CD4-positive, alpha-beta T cell treated with Interleukin-6 for 4 hours (primary cell): ENCODE data around the gene STIM1.
"Not testable (repeated sequence)": the region's sequence is repeated elsewhere in the genome, so short reads cannot be mapped to it uniquely, and the experiment has no call there.

Experiments used
- DNase-seq: peaks from one replicate; pipeline ENCODE4 v3.0.0-alpha.2; 2020; ENCODE audit warnings: mixed read lengths

The STIM1 gene

GRCh38 chr11:4083198-4083597, 227.7 kb downstream of the STIM1 start:
- no peak for DNase-seq

- no peak for DNase-seq
These were observed 229.1 kb downstream of the STIM1 start for GRCh38 chr11:4084406-4085125.

- no peak for DNase-seq
These were observed 230.1 kb downstream of the STIM1 start for GRCh38 chr11:4085575-4085974.

GRCh38 chr11:4086575-4087353, 231.3 kb downstream of the STIM1 start:
- no peak for DNase-seq

GRCh38 chr11:4087551-4087950, 232.1 kb downstream of the STIM1 start:
- DNase-seq, result no peak

GRCh38 chr11:4090258-4090657, 234.8 kb downstream of the STIM1 start:
- DNase-seq, result peak; percentile 66

- DNase-seq, result peak; percentile 46
These were observed 236.6 kb downstream of the STIM1 start for GRCh38 chr11:4092026-4092425.

- DNase-seq, result no peak
These were observed 238.3 kb downstream of the STIM1 start for GRCh38 chr11:4093519-4094347.

- peak; percentile 91 for DNase-seq
These were observed 239.2 kb downstream of the STIM1 start, which contains the start of gene RRM1 for GRCh38 chr11:4094348-4095291. Gene RRM1, plus strand, starts transcription at chr11:4094799. Its CDS starts 214 bp downstream, at chr11:4095013.

- DNase-seq, result no peak
These were observed 240.2 kb downstream of the STIM1 start for GRCh38 chr11:4095509-4096230.

GRCh38 chr11:4098026-4098621, 242.7 kb downstream of the STIM1 start:
- no peak for DNase-seq

GRCh38 chr11:4102711-4103110, 247.2 kb downstream of the STIM1 start:
- DNase-seq, result no peak

- no peak for DNase-seq
These were observed 247.8 kb downstream of the STIM1 start for GRCh38 chr11:4103269-4103668.

GRCh38 chr11:4105916-4106315, 250.5 kb downstream of the STIM1 start:
- DNase-seq, result no peak

GRCh38 chr11:4111834-4112233, 256.4 kb downstream of the STIM1 start:
- no peak for DNase-seq

- DNase-seq, result no peak
These were observed 259.7 kb downstream of the STIM1 start for GRCh38 chr11:4115128-4115527.

- no peak for DNase-seq
These were observed 262.6 kb downstream of the STIM1 start for GRCh38 chr11:4118107-4118506.

GRCh38 chr11:4123218-4123617, 267.8 kb downstream of the STIM1 start:
- DNase-seq, result no peak

- no peak for DNase-seq
These were observed 269.7 kb downstream of the STIM1 start for GRCh38 chr11:4125141-4125540.

GRCh38 chr11:4127357-4127756, 271.9 kb downstream of the STIM1 start:
- no peak for DNase-seq

- DNase-seq, result not testable (repeated sequence)
These were observed 274.8 kb downstream of the STIM1 start for GRCh38 chr11:4130219-4130618.
